HEK293 (cell line): Measurements from ENCODE around the gene C11orf21.

Experiments used
- CTCF ChIA-PET: fragments of 350-600 bp; formaldehyde crosslinking; extraction: SDS; loops from one replicate; lab custom pipeline; 2021; ENCODE audit warnings: antibody characterized with exemption; lab: Yijun Ruan, JAX
- POLR2A ChIA-PET: fragments of 300-600 bp; formaldehyde crosslinking; extraction: SDS; loops from one replicate; lab custom pipeline; 2020; ENCODE audit warnings: antibody characterized with exemption, inconsistent platforms; lab: Yijun Ruan, JAX
- H3K27ac ChIP-seq: fragments of 200-500 bp; sonication (Bioruptor generic); 2 replicates; pipeline ENCODE4 v1.5.1; 2014; ENCODE audit warnings: low read depth, low read length, control low read depth, inconsistent platforms; ENCODE audit errors: extremely low read depth
- H3K36me3 ChIP-seq, 2 experiments: fragments of 200-500 bp in 1 of 2; sonication (Bioruptor generic) in 1 of 2; 1 replicate in 1 of 2; 2 replicates in 1 of 2; pipeline ENCODE4 v1.5.1; 2014 to 2017; ENCODE audit warnings: inconsistent platforms in 2 of 2, low read length in 2 of 2; ENCODE audit not compliant: control insufficient read depth in 2 of 2, insufficient read depth in 1 of 2
- H3K4me1 ChIP-seq: fragments of 200-500 bp; sonication (Bioruptor generic); 2 replicates; pipeline ENCODE4 v1.5.1; 2014; ENCODE audit warnings: mild to moderate bottlenecking, low read length, inconsistent platforms; ENCODE audit not compliant: control insufficient read depth, insufficient read depth
- H3K4me3 ChIP-seq: 2 replicates; pipeline ENCODE4 v1.5.1; 2011; ENCODE audit warnings: low read depth, mild to moderate bottlenecking, control low read depth, low read length, moderate library complexity
- H3K9me3 ChIP-seq: fragments of 200-500 bp; sonication (Bioruptor generic); 2 replicates; pipeline ENCODE4 v1.5.1; 2014; ENCODE audit warnings: low read depth, low read length, inconsistent platforms; ENCODE audit not compliant: control insufficient read depth, insufficient read depth
- GLIS2 ChIP-seq: fragments of 450-650 bp; formaldehyde crosslinking; IDR thresholded peaks from 2 replicates; pipeline ENCODE4 v1.5.1; 2016; ENCODE audit warnings: missing biosample characterization, missing genetic modification characterization
- REST ChIP-seq: fragments of 450-650 bp; formaldehyde crosslinking; IDR thresholded peaks from 2 replicates; pipeline ENCODE4 v1.5.1; 2016; ENCODE audit warnings: missing biosample characterization, missing genetic modification characterization
- ZBTB49 ChIP-seq: fragments of 450-650 bp; formaldehyde crosslinking; IDR thresholded peaks from 2 replicates; pipeline ENCODE4 v1.5.1; 2016; ENCODE audit warnings: missing biosample characterization, missing genetic modification characterization, low read depth
- ZNF121 ChIP-seq: fragments of 450-650 bp; formaldehyde crosslinking; IDR thresholded peaks from 2 replicates; pipeline ENCODE4 v1.5.1; 2016; ENCODE audit warnings: missing biosample characterization, missing genetic modification characterization
- ZNF202 ChIP-seq: fragments of 450-650 bp; formaldehyde crosslinking; IDR thresholded peaks from 2 replicates; pipeline ENCODE4 v1.5.1; 2016; ENCODE audit warnings: missing biosample characterization, missing genetic modification characterization, borderline replicate concordance
- ZNF24 ChIP-seq: fragments of 450-650 bp; formaldehyde crosslinking; IDR thresholded peaks from 2 replicates; pipeline ENCODE4 v1.5.1; 2016; ENCODE audit warnings: missing biosample characterization, missing genetic modification characterization
- ZNF280D ChIP-seq: fragments of 450-650 bp; formaldehyde crosslinking; IDR thresholded peaks from 2 replicates; pipeline ENCODE4 v1.5.1; 2016; ENCODE audit warnings: missing biosample characterization, missing genetic modification characterization
- ZNF302 ChIP-seq: fragments of 450-650 bp; formaldehyde crosslinking; IDR thresholded peaks from 2 replicates; pipeline ENCODE4 v1.5.1; 2016; ENCODE audit warnings: missing biosample characterization, missing genetic modification characterization, low read depth
- ZNF513 ChIP-seq: fragments of 450-650 bp; IDR thresholded peaks from 2 replicates; pipeline ENCODE4 v1.5.1; 2018; ENCODE audit warnings: missing biosample characterization, missing genetic modification characterization
- ZNF518A ChIP-seq: fragments of 450-650 bp; formaldehyde crosslinking; conservative IDR thresholded peaks from 2 replicates; pipeline ENCODE4 v1.5.1; 2016; ENCODE audit warnings: low read depth, missing biosample characterization, missing genetic modification characterization
- ZNF529 ChIP-seq: fragments of 450-650 bp; formaldehyde crosslinking; IDR thresholded peaks from 2 replicates; pipeline ENCODE4 v1.5.1; 2017; ENCODE audit warnings: missing genetic modification characterization, missing biosample characterization; ENCODE audit not compliant: insufficient replicate concordance
- ZNF560 ChIP-seq: fragments of 450-650 bp; formaldehyde crosslinking; IDR thresholded peaks from 2 replicates; pipeline ENCODE4 v1.5.1; 2017; ENCODE audit warnings: missing biosample characterization, missing genetic modification characterization, borderline replicate concordance
- ZNF596 ChIP-seq: fragments of 450-650 bp; IDR thresholded peaks from 2 replicates; pipeline ENCODE4 v1.5.0; 2018; ENCODE audit warnings: missing biosample characterization, mild to moderate bottlenecking, missing genetic modification characterization, moderate library complexity
- ZSCAN16 ChIP-seq: fragments of 450-650 bp; formaldehyde crosslinking; IDR thresholded peaks from 2 replicates; pipeline ENCODE4 v1.5.1; 2016; ENCODE audit warnings: missing biosample characterization, missing genetic modification characterization

Gene C11orf21

GRCh38 chr11:2249189-2249916, 52.4 kb downstream of the C11orf21 start:
- Histone ChIP-seq H3K4me3 (no peak overlapping the region), H3K9me3 (no peaks in the 10 kb centered on the region), H3K36me3 (no peaks in the 10 kb centered on the region), H3K27ac (no peak overlapping the region), H3K4me1 (no peaks in the 10 kb centered on the region)
- TF ChIP-seq ZNF24 (tag by site-specific recombination): no peak
- TF ChIP-seq ZNF596 (tag by site-specific recombination): no peak
- TF ChIP-seq ZNF202: no peak
- TF ChIP-seq ZNF302 (tag by site-specific recombination): no peak
- no peak for TF ChIP-seq ZBTB49 (tag by site-specific recombination)
- no peak for TF ChIP-seq ZNF560 (tag by site-specific recombination)
- TF ChIP-seq REST (tag by site-specific recombination): no peak
- TF ChIP-seq ZNF513: no peak
- TF ChIP-seq ZSCAN16 (tag by site-specific recombination): no peak
- no peak for TF ChIP-seq ZNF121
- no peak for TF ChIP-seq ZNF529 (tag by site-specific recombination)
- CTCF ChIA-PET: interaction anchor here (0.6 kb wide), 1 partner anchor 15 kb away, joined by 4 read pairs; no protein-coding TSS in a partner anchor
- POLR2A ChIA-PET: no interaction called here

GRCh38 chr11:2248762-2249161, 53.0 kb downstream of the C11orf21 start:
- Histone ChIP-seq H3K4me3 (no peak overlapping the region), H3K27ac (no peak overlapping the region), H3K4me1 (no peaks in the 10 kb centered on the region), H3K36me3 (no peaks in the 10 kb centered on the region), H3K9me3 (no peaks in the 10 kb centered on the region)
- POLR2A ChIA-PET: no interaction called here
- CTCF ChIA-PET: interaction anchor here (0.6 kb wide), 1 partner anchor 14 kb away, joined by 4 read pairs; no protein-coding TSS in a partner anchor
- no peak for TF ChIP-seq ZNF518A (tag by site-specific recombination)
- TF ChIP-seq GLIS2 (tag by site-specific recombination): no peak
- TF ChIP-seq ZNF280D (tag by site-specific recombination): no peak
- TF ChIP-seq, all 188 proteins: peak for 0
